Right cardiac atrium (tissue), 5 donors: ENCODE data around the gene MRPS9. TPM values are rescaled to one million over a fixed set of nuclear protein-coding genes. Genes with fewer than 3 reads are reported as not detected.

Experiments used
- ATAC-seq, 2 donors: fragments of 200-7000 bp; cut with Tn5 transposase; one replicate each; pipeline versions ENCODE4 v1.8.0 to v1.9.1; 2020; ENCODE audit warnings: moderate library complexity in 2 of 2, mild to moderate bottlenecking in 1 of 2
- DNase-seq, 3 donors: peaks; one replicate each; pipeline ENCODE4 v3.0.0-alpha.2; 2020
- H3K27ac ChIP-seq: one replicate; pipeline ENCODE4 v1.5.1; 2013; ENCODE audit warnings: mild to moderate bottlenecking, low read length, control low read depth, moderate library complexity
- H3K27me3 ChIP-seq: one replicate; pipeline ENCODE4 v1.6.1; 2013; ENCODE audit not compliant: control insufficient read depth, insufficient read depth
- H3K4me1 ChIP-seq: one replicate; pipeline ENCODE4 v1.6.1; 2013; ENCODE audit warnings: low read length; ENCODE audit not compliant: control insufficient read depth, insufficient read depth
- H3K4me3 ChIP-seq: one replicate; pipeline ENCODE4 v1.5.1; 2013; ENCODE audit warnings: low read length, control low read depth
- H3K9me3 ChIP-seq: one replicate; pipeline ENCODE4 v1.6.1; 2013; ENCODE audit warnings: low read length; ENCODE audit not compliant: control insufficient read depth
- WGBS: extraction: QIAGEN DNeasy Blood & Tissue Kit; methylation state at CpG from one replicate; pipeline ENCODE4 v1.1.7; 2013; 5-methylcytosine and 5-hydroxymethylcytosine counted together
- intact Hi-C, 4 donors: fragments of 100-400 bp; cut with DNase I; formaldehyde crosslinking; loops; one replicate each; pipeline versions ENCODE4 v1.11.0 to v1.14.0; 2022 to 2023
- polyA plus RNA-seq: library from polyadenylated mRNA; stranded (reverse); fragments of 200-250 nt; gene quantifications from one replicate; pipeline ENCODE4 v1.2.3, GENCODE V29; 2013
- total RNA-seq, 4 donors: library from RNA; stranded (reverse); fragmentation: NEBNext Ultra II Directional; extraction: Animal tissue kit (Norgen Biotek cat#: 25700); gene quantifications; one replicate each; pipeline ENCODE4 v1.2.1, GENCODE V29; 2021
- donor health status: healthy with polysubstance abuse.
- donor health status: DM: no; HTN: yes; CAD: no.
- donor health status: DM: no; HTN: no; CAD: no.
- donor health status: DM: no; HTN: yes; CAD: no; lungs with severe emphysema.
- donor health status: DM: yes; HTN: yes; CAD: no.

MRPS9 gene
- total and polyA plus RNA-seq, 5 donors = 35.8 to 66.1 (median 55.5) TPM

- Histone ChIP-seq H3K4me1 (peaks cover 4% of the 10 kb centered on the region), H3K27me3 (no peaks in the 10 kb centered on the region), H3K9me3 (no peaks in the 10 kb centered on the region), H3K27ac (no peak overlapping the region), H3K4me3 (no peak overlapping the region)
- DNase-seq (no peak), ATAC-seq (peak; percentile 25 to 48)
- intact Hi-C loops = no loop called here
- WGBS = 39% methylated on average over 13 of the region's 13 CpGs
These were observed 65.1 kb downstream of the MRPS9 start for GRCh38 chr2:105102963-105103421.

- H3K9me3 ChIP-seq = no peaks in the 10 kb centered on the region
- H3K4me3 ChIP-seq = no peak overlapping the region
- DNase-seq = no peak
These were observed 65.6 kb downstream of the MRPS9 start for GRCh38 chr2:105103481-105103880.

GRCh38 chr2:105104208-105104731, 66.4 kb downstream of the MRPS9 start:
- no peak for DNase-seq
- intact Hi-C loops = no loop called here
- Histone ChIP-seq H3K4me1 (peaks cover 4% of the 10 kb centered on the region), H3K27me3 (no peaks in the 10 kb centered on the region), H3K27ac (no peak overlapping the region), H3K4me3 (no peak overlapping the region), H3K9me3 (no peaks in the 10 kb centered on the region)
- WGBS = 86% methylated on average over 8 of the region's 8 CpGs
- no peak for ATAC-seq

More at GRCh38 chr2:105103481-105103880, 65.6 kb downstream of the MRPS9 start:
- ATAC-seq = no peak
- Histone ChIP-seq H3K27ac (no peak overlapping the region), H3K27me3 (no peaks in the 10 kb centered on the region), H3K4me1 (peaks cover 4% of the 10 kb centered on the region)
- WGBS = 71% methylated on average over 6 of the region's 6 CpGs
- intact Hi-C loops = no loop called here

- intact Hi-C loops = no loop called here
- H3K27me3 ChIP-seq = no peaks in the 10 kb centered on the region
- no peak overlapping the region for H3K4me3 ChIP-seq
- H3K4me1 ChIP-seq = no peaks in the 10 kb centered on the region
- DNase-seq (no peak), ATAC-seq (no peak)
- no peaks in the 10 kb centered on the region for H3K9me3 ChIP-seq
- 83% methylated on average over 5 of the region's 5 CpGs for WGBS
- H3K27ac ChIP-seq = no peak overlapping the region
These were observed 72.5 kb downstream of the MRPS9 start for GRCh38 chr2:105110295-105110829.

GRCh38 chr2:105111365-105112150, 73.7 kb downstream of the MRPS9 start:
- H3K27ac ChIP-seq = no peak overlapping the region
- ATAC-seq (no peak), DNase-seq (no peak)
- H3K4me1 ChIP-seq = no peaks in the 10 kb centered on the region
- no peaks in the 10 kb centered on the region for H3K9me3 ChIP-seq
- intact Hi-C loops = no loop called here
- H3K4me3 ChIP-seq = no peak overlapping the region
- 82% methylated on average over 15 of the region's 15 CpGs for WGBS
- H3K27me3 ChIP-seq = no peaks in the 10 kb centered on the region

- H3K27ac ChIP-seq = no peak overlapping the region
- no peak for ATAC-seq
- no peaks in the 10 kb centered on the region for H3K9me3 ChIP-seq
- no peak overlapping the region for H3K4me3 ChIP-seq
- intact Hi-C loops = no loop called here
- 84% methylated on average over 12 of the region's 12 CpGs for WGBS
- no peak for DNase-seq
- H3K4me1 ChIP-seq = no peaks in the 10 kb centered on the region
- no peaks in the 10 kb centered on the region for H3K27me3 ChIP-seq
These were observed 74.5 kb downstream of the MRPS9 start for GRCh38 chr2:105112345-105112744.

GRCh38 chr2:105113616-105114291, 75.9 kb downstream of the MRPS9 start:
- Histone ChIP-seq H3K4me3 (no peak overlapping the region), H3K9me3 (no peaks in the 10 kb centered on the region), H3K27ac (no peak overlapping the region), H3K27me3 (no peaks in the 10 kb centered on the region), H3K4me1 (no peaks in the 10 kb centered on the region)
- no peak for ATAC-seq
- intact Hi-C loops = loop anchor here in 2 of 4 donors (2.0 kb wide), 2 partner anchors 121 to 123 kb away; no protein-coding TSS in a partner anchor
- no peak for DNase-seq
- WGBS = 69% methylated on average over 4 of the region's 4 CpGs

GRCh38 chr2:105114551-105114950, 76.7 kb downstream of the MRPS9 start:
- peak in 1 of 2 donors; percentile 62 for ATAC-seq
- no peak overlapping the region for H3K4me3 ChIP-seq
- DNase-seq = no peak
- H3K27me3 ChIP-seq = no peaks in the 10 kb centered on the region
- H3K4me1 ChIP-seq = no peaks in the 10 kb centered on the region
- intact Hi-C loops = loop anchor here in 2 of 4 donors (2.0 kb wide), 2 partner anchors 120 to 122 kb away; no protein-coding TSS in a partner anchor
- WGBS = 23% methylated on average over 4 of the region's 4 CpGs
- H3K27ac ChIP-seq = no peak overlapping the region
- H3K9me3 ChIP-seq = no peaks in the 10 kb centered on the region

GRCh38 chr2:105116348-105116747, 78.5 kb downstream of the MRPS9 start:
- H3K27ac ChIP-seq = no peak overlapping the region
- no peak for DNase-seq
- no peak overlapping the region for H3K4me3 ChIP-seq
- H3K27me3 ChIP-seq = no peaks in the 10 kb centered on the region
- H3K4me1 ChIP-seq = no peaks in the 10 kb centered on the region
- ATAC-seq = no peak
- no peaks in the 10 kb centered on the region for H3K9me3 ChIP-seq
- 87% methylated on average over 5 of the region's 5 CpGs for WGBS
- intact Hi-C loops = loop anchor here in 2 of 4 donors (2.0 to 5.0 kb wide), 2 partner anchors 116 to 120 kb away; no protein-coding TSS in a partner anchor

- intact Hi-C loops = loop anchor here in 2 of 4 donors (2.0 to 5.0 kb wide), 2 partner anchors 115 to 119 kb away; no protein-coding TSS in a partner anchor
- DNase-seq = no peak
These were observed 79.7 kb downstream of the MRPS9 start for GRCh38 chr2:105117565-105117964.

More at GRCh38 chr2:105117565-105117964, 79.7 kb downstream of the MRPS9 start:
- Histone ChIP-seq H3K9me3 (no peaks in the 10 kb centered on the region), H3K4me1 (no peaks in the 10 kb centered on the region), H3K27me3 (no peaks in the 10 kb centered on the region), H3K4me3 (no peak overlapping the region), H3K27ac (no peak overlapping the region)
- ATAC-seq = no peak
- 53% methylated on average over 6 of the region's 6 CpGs for WGBS
